HTERT RPE-1 (cell line): ENCODE results near the gene TSSK3.

ENCODE experiments used
- in situ Hi-C: fragments of 300-500 bp; cut with MboI; formaldehyde crosslinking; loops from 4 replicates; pipeline ENCODE4 v1.14.3; 2020; ENCODE audit warnings: low sequenced_read_pairs

Gene TSSK3

DNA sequence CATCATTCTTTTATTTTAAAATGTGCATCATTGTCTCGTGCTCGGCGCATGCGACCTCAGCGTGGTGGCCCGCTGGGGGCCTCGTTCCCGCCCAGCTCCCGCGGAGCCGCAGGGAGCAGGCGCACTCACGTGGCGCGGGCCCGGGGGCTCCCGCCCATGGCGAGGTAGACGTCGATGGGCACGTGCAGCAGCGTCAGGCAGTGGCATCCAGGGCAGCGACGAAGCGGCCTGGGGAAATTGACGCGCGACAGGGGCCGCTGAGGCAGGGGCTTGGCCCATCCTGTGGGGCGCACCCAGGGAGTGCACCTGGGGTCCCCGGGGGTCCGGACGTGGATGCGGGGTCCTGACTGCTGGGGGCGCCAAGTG, 1.0 kb upstream of the TSSK3 start:
- in situ Hi-C loops, result no loop called here

DNA sequence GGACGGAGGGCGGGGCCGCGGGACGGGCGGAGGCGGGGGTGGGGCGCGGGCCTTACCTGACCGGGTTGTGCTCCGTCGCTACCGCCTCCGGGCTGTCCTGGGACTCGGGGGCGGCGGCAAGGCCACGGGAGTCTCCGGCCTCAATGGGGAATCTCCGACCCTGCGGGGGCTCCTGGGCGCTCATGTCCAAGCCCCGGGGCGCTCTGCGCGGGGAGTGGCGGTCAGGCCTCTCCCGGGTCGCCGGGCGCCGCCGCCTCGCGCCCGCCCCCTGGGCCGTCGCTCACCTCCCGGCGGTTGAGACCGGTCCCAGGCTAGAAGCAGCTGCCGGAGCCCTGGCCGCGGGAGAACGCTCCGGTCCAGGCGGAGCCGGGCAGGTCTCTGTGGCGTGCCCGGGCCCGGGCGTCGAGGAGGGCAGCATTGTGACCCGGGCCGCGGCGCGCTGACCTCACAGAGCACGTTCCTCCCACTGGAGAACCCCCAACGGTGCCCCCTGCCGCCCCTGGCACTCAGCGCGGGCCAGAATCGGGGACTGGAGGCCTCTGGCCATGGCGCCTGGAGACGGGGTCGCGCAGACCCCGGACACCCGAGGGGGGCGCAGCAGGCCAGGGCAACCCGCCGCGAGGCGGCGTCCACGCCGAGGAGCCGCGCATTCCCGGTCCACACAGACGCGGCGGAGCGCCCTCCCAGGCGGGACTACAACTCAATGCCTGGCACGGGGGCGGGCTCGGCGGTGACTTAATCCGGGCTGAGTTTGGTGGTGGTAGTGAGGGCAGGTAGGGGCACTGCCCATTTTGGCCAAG, 465 bp upstream of the TSSK3 start:
- in situ Hi-C loops, result no loop called here

DNA sequence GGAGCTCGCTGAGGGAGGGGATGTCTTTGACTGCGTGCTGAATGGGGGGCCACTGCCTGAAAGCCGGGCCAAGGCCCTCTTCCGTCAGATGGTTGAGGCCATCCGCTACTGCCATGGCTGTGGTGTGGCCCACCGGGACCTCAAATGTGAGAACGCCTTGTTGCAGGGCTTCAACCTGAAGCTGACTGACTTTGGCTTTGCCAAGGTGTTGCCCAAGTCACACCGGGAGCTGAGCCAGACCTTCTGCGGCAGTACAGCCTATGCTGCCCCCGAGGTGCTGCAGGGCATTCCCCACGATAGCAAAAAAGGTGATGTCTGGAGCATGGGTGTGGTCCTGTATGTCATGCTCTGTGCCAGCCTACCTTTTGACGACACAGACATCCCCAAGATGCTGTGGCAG, 1.4 kb downstream of the TSSK3 start:
- in situ Hi-C loops, result no loop called here

DNA sequence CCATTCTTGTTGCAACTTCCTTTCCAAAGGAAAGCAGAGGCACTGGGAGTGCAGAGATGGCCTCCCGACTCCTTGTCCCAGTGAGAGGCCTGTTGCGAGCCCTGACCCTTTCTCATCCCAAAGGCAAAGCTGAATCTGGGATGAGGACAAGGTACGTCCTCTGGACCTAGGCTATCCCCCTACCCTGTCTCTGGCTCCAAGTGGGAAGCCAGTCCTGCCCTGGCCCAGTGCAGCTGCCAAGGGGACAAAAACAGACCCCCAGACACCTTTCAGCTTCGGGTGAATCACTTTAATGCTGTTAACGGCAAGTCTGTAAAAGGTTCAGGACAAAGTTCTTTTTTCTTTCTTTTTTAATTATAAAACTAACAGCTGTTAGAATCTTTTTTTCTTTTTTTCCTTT, 2.5 kb downstream of the TSSK3 start:
- in situ Hi-C loops, result no loop called here

DNA sequence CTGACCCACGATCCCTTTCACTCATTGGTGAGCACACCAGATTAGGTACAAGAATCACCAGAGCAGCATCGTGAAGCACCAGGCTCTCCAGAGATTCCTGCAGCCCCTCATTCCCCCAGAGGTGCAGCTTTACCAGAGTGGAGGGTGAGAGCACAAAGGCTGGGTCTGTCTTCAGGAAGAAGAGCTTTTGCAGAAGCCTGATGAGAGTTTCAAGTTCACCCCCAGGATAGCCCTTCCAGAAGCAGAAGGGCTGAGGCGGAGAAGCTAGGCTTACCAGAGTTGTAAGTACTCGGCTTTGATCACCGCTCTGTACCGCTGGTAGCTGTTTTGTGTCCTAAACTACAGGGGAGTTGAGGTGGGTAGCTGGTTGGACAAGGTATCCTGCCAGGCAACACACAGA, 3.1 kb downstream of the TSSK3 start:
- in situ Hi-C loops, result no loop called here

- in situ Hi-C loops, result no loop called here
Observed at GRCh38 chr1:32367912-32368635, 5.7 kb downstream of the TSSK3 start.

- in situ Hi-C loops, result no loop called here
Observed at GRCh38 chr1:32372149-32372756, 9.9 kb downstream of the TSSK3 start.

- in situ Hi-C loops, result no loop called here
Observed at GRCh38 chr1:32373996-32374592, 11.8 kb downstream of the TSSK3 start.

GRCh38 chr1:32376199-32376598, 13.9 kb downstream of the TSSK3 start:
- in situ Hi-C loops, result no loop called here

DNA sequence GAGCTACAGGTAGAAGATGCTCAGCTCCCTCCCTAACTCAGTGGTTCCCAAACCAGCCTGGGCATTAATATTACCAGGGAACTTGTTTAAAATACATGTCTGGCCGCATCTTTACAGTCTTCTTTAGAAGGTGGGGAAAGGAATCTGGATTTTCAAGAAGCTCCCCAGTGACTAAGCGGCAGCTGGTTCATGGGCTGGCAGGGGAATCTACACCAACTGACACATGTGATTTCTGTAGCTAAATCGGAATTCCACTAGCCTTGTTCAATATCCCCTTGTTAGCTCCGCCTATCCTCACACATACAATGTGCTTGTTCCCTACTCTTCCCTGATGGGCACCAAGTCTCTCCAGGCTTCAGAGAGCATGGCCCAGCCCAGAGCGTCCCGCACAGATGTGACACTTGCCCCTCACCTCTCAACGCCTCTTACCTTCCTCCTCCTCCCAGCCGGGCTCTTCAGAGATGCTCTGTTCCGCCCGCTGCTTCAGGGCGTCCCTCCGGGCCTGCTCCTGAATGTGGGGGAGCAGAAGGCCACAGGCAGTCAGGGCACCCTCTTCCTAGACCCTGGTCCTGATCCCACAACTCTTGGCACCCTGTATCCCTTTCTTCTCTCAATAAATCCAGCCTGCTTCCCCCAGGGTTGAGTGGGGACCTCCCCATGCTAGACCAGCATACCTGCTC, 15.3 kb downstream of the TSSK3 start:
- in situ Hi-C loops, result no loop called here

DNA sequence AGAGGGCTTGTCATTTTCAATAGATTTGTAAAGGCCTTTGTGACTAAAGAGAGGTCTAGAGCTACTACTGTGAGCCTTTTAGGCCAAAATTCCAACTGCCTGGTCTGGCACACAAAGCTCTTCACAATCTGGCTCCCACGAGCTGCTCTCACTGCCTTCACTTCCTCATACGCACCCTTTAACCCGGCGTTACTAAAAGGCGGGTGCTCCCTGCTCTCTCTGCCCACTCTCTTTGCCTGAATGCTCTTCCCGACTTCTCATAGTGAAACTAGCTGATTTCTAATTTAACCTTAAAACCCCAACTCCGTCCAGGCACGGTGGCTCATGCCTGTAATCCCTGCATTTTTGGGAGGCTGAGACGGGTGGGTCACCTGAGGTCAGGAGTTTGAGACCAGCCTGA, 17.7 kb downstream of the TSSK3 start:
- in situ Hi-C loops, result no loop called here

GRCh38 chr1:32386676-32387392, 24.5 kb downstream of the TSSK3 start:
- in situ Hi-C loops, result no loop called here

DNA sequence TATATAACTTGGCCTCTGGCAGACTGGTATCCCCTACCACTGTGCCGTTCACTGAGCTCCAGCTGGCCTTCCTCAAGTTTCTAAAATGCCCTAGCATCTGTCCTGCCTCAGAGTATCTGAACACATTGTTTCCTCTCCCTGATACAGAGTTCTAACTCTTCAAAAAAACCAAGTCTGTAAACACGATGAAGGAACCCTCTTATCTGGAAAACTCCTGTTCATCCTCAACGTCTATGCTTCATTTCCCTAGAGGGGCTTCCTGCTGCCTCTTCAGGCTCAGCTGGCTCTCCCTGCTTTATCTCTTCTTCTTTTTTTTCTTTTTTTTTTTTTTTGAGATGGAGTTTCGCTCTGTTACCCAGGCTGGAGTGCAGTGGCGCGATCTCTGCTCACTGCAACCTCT, 26.3 kb downstream of the TSSK3 start:
- in situ Hi-C loops, result no loop called here

- in situ Hi-C loops, result no loop called here
Observed at GRCh38 chr1:32390904-32391870, 28.8 kb downstream of the TSSK3 start.

GRCh38 chr1:32392325-32392724, 30.0 kb downstream of the TSSK3 start:
- in situ Hi-C loops, result no loop called here

GRCh38 chr1:32393136-32393535, 30.8 kb downstream of the TSSK3 start:
- in situ Hi-C loops, result no loop called here

- in situ Hi-C loops, result no loop called here
Observed at GRCh38 chr1:32393832-32394140, 31.4 kb downstream of the TSSK3 start.

GRCh38 chr1:32394141-32394889, 32.0 kb downstream of the TSSK3 start, which contains the start of gene BSDC1:
TSS of gene BSDC1 (minus strand) at chr1:32394441. CDS start at chr1:32394414, 27 bp downstream.
- in situ Hi-C loops, result no loop called here
